Spleen (tissue), 11 donors: ENCODE measurements around the gene UBE2L5. TPM values are rescaled to one million over a fixed set of nuclear protein-coding genes. Genes with fewer than 3 reads are reported as not detected.

Experiments
- DNase-seq: peaks from one replicate; pipeline ENCODE4 v3.0.0-alpha.2; 2020
- H3K27ac ChIP-seq, 8 donors: fragments of 200-600 bp; sonication (generic) in 7 of 8; 1 replicate in 4 of 8; 2 replicates in 4 of 8; pipeline versions ENCODE4 v1.5.0 to v1.8.0; 2016 to 2021; ENCODE audit warnings: inconsistent platforms in 4 of 8, mild to moderate bottlenecking in 4 of 8, moderate library complexity in 1 of 8
- H3K27me3 ChIP-seq, 7 donors: fragments of 200-600 bp; sonication (generic) in 6 of 7; replicated peaks in 1 of 7; 1 replicate in 4 of 7; 2 replicates in 3 of 7; pipeline versions ENCODE4 v1.5.0 to v1.8.0; 2016 to 2021; ENCODE audit warnings: inconsistent platforms in 3 of 7, mild to moderate bottlenecking in 1 of 7
- H3K36me3 ChIP-seq, 6 donors: fragments of 200-600 bp; sonication (generic) in 5 of 6; 1 replicate in 4 of 6; 2 replicates in 2 of 6; pipeline versions ENCODE4 v1.5.0 to v1.8.0; 2016 to 2021; ENCODE audit warnings: inconsistent platforms in 2 of 6
- H3K4me1 ChIP-seq, 6 donors: fragments of 200-600 bp; sonication (generic) in 5 of 6; 1 replicate in 3 of 6; 2 replicates in 3 of 6; pipeline versions ENCODE4 v1.5.0 to v1.8.0; 2016 to 2021; ENCODE audit warnings: inconsistent platforms in 3 of 6
- H3K4me3 ChIP-seq, 8 donors: fragments of 200-600 bp; sonication (generic) in 7 of 8; 1 replicate in 4 of 8; 2 replicates in 4 of 8; pipeline versions ENCODE4 v1.5.0 to v1.8.0; 2016 to 2021; ENCODE audit warnings: inconsistent platforms in 4 of 8, mild to moderate bottlenecking in 4 of 8, moderate library complexity in 2 of 8
- H3K9me3 ChIP-seq, 8 donors: fragments of 200-600 bp; sonication (generic) in 7 of 8; 1 replicate in 4 of 8; 2 replicates in 4 of 8; pipeline versions ENCODE4 v1.5.0 to v1.8.0; 2016 to 2021; ENCODE audit warnings: inconsistent platforms in 4 of 8
- POLR2A ChIP-seq, 3 donors: fragments of 450-650 bp; IDR thresholded peaks; one replicate each; pipeline ENCODE4 v1.5.1; 2017; ENCODE audit warnings: antibody characterized with exemption in 3 of 3, mild to moderate bottlenecking in 1 of 3
- POLR2AphosphoS5 ChIP-seq, 3 donors: sonication (generic); formaldehyde crosslinking; IDR thresholded peaks; one replicate each; pipeline ENCODE4 v1.5.1; 2017; ENCODE audit warnings: antibody characterized with exemption in 3 of 3
- WGBS, 5 donors: extraction: QIAGEN DNeasy Blood & Tissue Kit in 3 of 5; methylation state at CpG; one replicate each; pipeline versions ENCODE4 v1.1.5 to v1.1.7; 2013 to 2018; 5-methylcytosine and 5-hydroxymethylcytosine counted together
- intact Hi-C: fragments of 100-400 bp; cut with DNase I; formaldehyde crosslinking; loops from one replicate; pipeline ENCODE4 v1.15.0; 2023; ENCODE audit warnings: low total_unique reads
- polyA plus RNA-seq, 3 donors: library from polyadenylated mRNA; stranded (reverse); fragments of 200-250 nt; gene quantifications; one replicate each; pipeline ENCODE4 v1.2.1, GENCODE V29; 2013
- total RNA-seq, 7 donors: library from RNA; depleted of rRNA in 3 of 7; stranded (reverse); fragments of >200 nt in 3 of 7; fragmentation: NEBNext Ultra II Directional in 4 of 7; extraction: Animal tissue kit (Norgen Biotek cat#: 25700) in 4 of 7; gene quantifications; one replicate each; pipeline versions ENCODE4 v1.1.0 to v1.2.1, GENCODE V29; 2016 to 2021
- TF ChIP-seq, protein P1 (sequence below), 11 experiments: fragments of 200-600 bp in 7 of 11; fragments of 450-650 bp in 4 of 11; sonication (generic) in 4 of 11; IDR thresholded peaks in 8 of 11; conservative IDR thresholded peaks in 3 of 11; 1 replicate in 7 of 11; 2 replicates in 4 of 11; pipeline versions ENCODE4 v1.4.0 to v1.8.0; 2016 to 2021; ENCODE audit warnings: antibody characterized with exemption in 11 of 11, inconsistent platforms in 4 of 11, mild to moderate bottlenecking in 1 of 11
- donor health status: healthy with polysubstance abuse.
- donor health status: DM: no; HTN: no; CAD: no; lungs with moderate emphysema.
- donor health status: DM: no; HTN: no; CAD: no.
- donor health status: Bipolar disorder and iron deficiency.
- donor health status: healthy.
- donor health status: DM: no; HTN: no; CAD: no.
- donor health status: DM: yes; HTN: yes; CAD: no.

The UBE2L5 gene
- total and polyA plus RNA-seq, 10 donors, result 0.05 TPM; not detected in 9

DNA sequence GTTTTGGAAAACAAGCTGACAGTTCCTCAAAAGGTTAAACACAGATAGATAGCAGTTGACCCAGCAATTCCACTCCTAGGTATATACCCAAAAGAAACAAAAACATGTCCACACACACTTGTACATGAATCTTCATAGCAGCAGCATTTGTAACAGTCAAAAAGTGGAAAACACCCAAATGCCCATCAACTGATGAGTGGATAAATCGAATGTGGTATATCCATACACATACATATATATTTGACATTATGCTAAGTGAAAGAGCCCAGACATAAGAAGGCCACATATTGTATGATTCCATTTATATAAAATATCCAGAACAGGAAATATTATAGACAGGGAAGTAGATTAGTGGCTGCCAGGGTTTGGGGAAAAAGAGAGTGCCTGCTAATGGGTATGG lies 51.4 kb downstream of the UBE2L5 start:
- no peaks in the 10 kb centered on the region for H3K9me3 ChIP-seq
- peaks cover 0 to 9% (median 2%) of the 10 kb centered on the region in 6 donors for H3K4me1 ChIP-seq
- DNase-seq, result no peak
- no peak overlapping the region for H3K27ac ChIP-seq
- H3K27me3 ChIP-seq, result no peaks in the 10 kb centered on the region
- intact Hi-C loops, result loop anchor here (10.0 kb wide), 1 partner anchor 81 kb away; no protein-coding TSS in a partner anchor
- no peaks in the 10 kb centered on the region for H3K36me3 ChIP-seq
- 92 to 100% (median 95%) methylated on average over 1 of the region's 1 CpG for WGBS, 5 donors
- H3K4me3 ChIP-seq, result no peak overlapping the region
- TF ChIP-seq, protein P1, sequence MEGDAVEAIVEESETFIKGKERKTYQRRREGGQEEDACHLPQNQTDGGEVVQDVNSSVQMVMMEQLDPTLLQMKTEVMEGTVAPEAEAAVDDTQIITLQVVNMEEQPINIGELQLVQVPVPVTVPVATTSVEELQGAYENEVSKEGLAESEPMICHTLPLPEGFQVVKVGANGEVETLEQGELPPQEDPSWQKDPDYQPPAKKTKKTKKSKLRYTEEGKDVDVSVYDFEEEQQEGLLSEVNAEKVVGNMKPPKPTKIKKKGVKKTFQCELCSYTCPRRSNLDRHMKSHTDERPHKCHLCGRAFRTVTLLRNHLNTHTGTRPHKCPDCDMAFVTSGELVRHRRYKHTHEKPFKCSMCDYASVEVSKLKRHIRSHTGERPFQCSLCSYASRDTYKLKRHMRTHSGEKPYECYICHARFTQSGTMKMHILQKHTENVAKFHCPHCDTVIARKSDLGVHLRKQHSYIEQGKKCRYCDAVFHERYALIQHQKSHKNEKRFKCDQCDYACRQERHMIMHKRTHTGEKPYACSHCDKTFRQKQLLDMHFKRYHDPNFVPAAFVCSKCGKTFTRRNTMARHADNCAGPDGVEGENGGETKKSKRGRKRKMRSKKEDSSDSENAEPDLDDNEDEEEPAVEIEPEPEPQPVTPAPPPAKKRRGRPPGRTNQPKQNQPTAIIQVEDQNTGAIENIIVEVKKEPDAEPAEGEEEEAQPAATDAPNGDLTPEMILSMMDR (IDR thresholded peaks at IDR 0.05 in 8 of 11, conservative IDR thresholded peaks at IDR 0.05 in 3 of 11), result no peak
- no peak for TF ChIP-seq POLR2A (IDR thresholded peaks at IDR 0.05)
- TF ChIP-seq POLR2AphosphoS5 (IDR thresholded peaks at IDR 0.05), result no peak

DNA sequence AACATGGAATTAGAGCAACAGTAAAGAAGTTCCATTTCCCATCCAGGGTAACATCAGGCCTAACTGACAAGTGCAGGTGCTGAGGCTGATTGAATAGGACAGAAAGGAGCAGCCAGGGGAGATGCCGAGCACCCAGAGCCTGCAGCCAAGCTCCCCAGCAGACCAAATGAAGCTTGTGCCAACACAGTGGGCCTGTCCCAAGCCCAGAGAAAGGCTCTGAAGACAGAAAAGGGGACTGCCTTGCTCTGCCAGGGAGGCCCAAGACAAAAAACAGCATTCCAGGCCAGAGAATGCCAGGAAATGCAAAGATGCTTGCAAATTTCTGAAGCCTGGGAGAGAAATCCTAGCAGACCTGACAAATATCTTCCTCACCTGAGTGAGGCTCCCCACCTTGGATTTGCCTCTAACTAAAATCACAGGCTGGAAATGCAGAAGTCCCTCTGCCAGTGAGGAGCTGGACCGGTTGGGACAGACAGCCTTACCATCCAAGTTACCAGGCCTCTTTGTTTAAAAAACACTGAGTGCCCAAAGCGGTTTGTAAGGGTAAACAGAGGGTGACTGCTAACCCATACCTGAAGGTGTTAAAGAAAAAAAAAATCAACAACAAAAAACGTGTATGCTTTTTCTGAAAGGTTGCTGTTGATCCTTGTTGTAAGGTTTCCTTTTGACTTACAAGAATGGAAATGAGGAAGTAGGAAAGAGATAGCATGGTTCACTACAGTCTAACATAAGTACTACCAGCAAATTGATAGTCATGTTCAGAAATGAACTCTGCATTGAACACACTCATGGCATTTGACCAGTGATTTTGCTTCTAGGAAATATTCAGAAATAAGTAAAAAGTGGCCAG lies 55.3 kb downstream of the UBE2L5 start:
- no peaks in the 10 kb centered on the region for H3K9me3 ChIP-seq

More for the DNA sequence above, 55.3 kb downstream of the UBE2L5 start:
- 60 to 73% (median 62%) methylated on average over 4 of the region's 4 CpGs for WGBS, 5 donors
- Histone ChIP-seq H3K4me1 (peaks cover 0 to 9% (median 2%) of the 10 kb centered on the region in 6 donors), H3K4me3 (no peak overlapping the region), H3K27ac (no peak overlapping the region), H3K36me3 (no peaks in the 10 kb centered on the region), H3K27me3 (no peaks in the 10 kb centered on the region)
- intact Hi-C loops, result loop anchor here (10.0 kb wide), 1 partner anchor 77 kb away; no protein-coding TSS in a partner anchor
- no peak for DNase-seq
- TF ChIP-seq, protein P1 (IDR thresholded peaks at IDR 0.05 in 8 of 11, conservative IDR thresholded peaks at IDR 0.05 in 3 of 11), result no peak
- TF ChIP-seq POLR2A (IDR thresholded peaks at IDR 0.05) (no peak), POLR2AphosphoS5 (IDR thresholded peaks at IDR 0.05) (no peak)

Other genes starting within 250 kb of the UBE2L5 start
- 10 to 100 TPM in 5 of 7 donors, 1 to 10 TPM in 2; 7.1 to 17.6 (median 11.1) TPM for gene KATNAL1, start 114.9 kb upstream of the UBE2L5 start, total RNA-seq
- gene KATNAL1, start 114.9 kb upstream of the UBE2L5 start, polyA plus RNA-seq, result 1 to 10 TPM in 2 of 3 donors, under 1 TPM in 1; 0.78 to 2.0 (median 1.9) TPM
- gene HMGB1, start 43.4 kb downstream of the UBE2L5 start, total RNA-seq, result 100 to 1,000 TPM; 221 to 400 (median 295) TPM
- gene HMGB1, start 43.4 kb downstream of the UBE2L5 start, polyA plus RNA-seq, result 100 to 1,000 TPM; 295 to 528 (median 353) TPM
- 10 to 100 TPM; 21.0 to 42.2 (median 27.9) TPM for gene USPL1, start 195.4 kb downstream of the UBE2L5 start, total RNA-seq
- 10 to 100 TPM; 11.7 to 15.2 (median 15.1) TPM for gene USPL1, start 195.4 kb downstream of the UBE2L5 start, polyA plus RNA-seq